Adrenal gland (tissue), 12 donors: ENCODE results near the gene ACBD6. TPM values are rescaled to one million over a fixed set of nuclear protein-coding genes. Genes with fewer than 3 reads are reported as not detected.

Experiments
- DNase-seq, 7 donors: peaks; one replicate each; pipeline ENCODE4 v3.0.0-alpha.2; 2019 to 2020
- H3K27ac ChIP-seq, 5 donors: fragments of 200-600 bp; sonication (generic) in 4 of 5; 1 replicate in 3 of 5; 2 replicates in 2 of 5; pipeline versions ENCODE4 v1.5.1 to v1.8.0; 2016 to 2020; ENCODE audit warnings: mild to moderate bottlenecking in 1 of 5
- H3K27me3 ChIP-seq: fragments of 200-600 bp; 2 replicates; pipeline ENCODE4 v1.8.0; 2021
- H3K36me3 ChIP-seq, 2 donors: fragments of 200-600 bp; replicated peaks in 1 of 2; 1 replicate in 1 of 2; 2 replicates in 1 of 2; pipeline versions ENCODE4 v1.5.1 to v1.8.0; 2018 to 2022
- H3K4me1 ChIP-seq, 2 donors: fragments of 200-600 bp; replicated peaks in 1 of 2; 1 replicate in 1 of 2; 2 replicates in 1 of 2; pipeline versions ENCODE4 v1.5.1 to v1.8.0; 2018 to 2021
- H3K4me3 ChIP-seq, 4 donors: fragments of 200-600 bp; sonication (generic) in 3 of 4; one replicate each; pipeline ENCODE4 v1.5.1; 2016 to 2018
- H3K9me3 ChIP-seq, 3 donors: fragments of 200-600 bp; sonication (generic) in 1 of 3; replicated peaks in 1 of 3; 1 replicate in 2 of 3; 2 replicates in 1 of 3; pipeline versions ENCODE4 v1.5.1 to v1.8.0; 2016 to 2021
- POLR2A ChIP-seq, 2 donors: fragments of 450-650 bp; IDR thresholded peaks; one replicate each; pipeline ENCODE4 v1.6.1; 2017; ENCODE audit warnings: antibody characterized with exemption in 2 of 2, mild to moderate bottlenecking in 2 of 2, moderate library complexity in 1 of 2
- WGBS, 4 donors: extraction: QIAGEN DNeasy Blood & Tissue Kit in 2 of 4; methylation state at CpG; one replicate each; pipeline versions ENCODE4 v1.1.5 to v1.1.7; 2013 to 2017; 5-methylcytosine and 5-hydroxymethylcytosine counted together
- intact Hi-C, 2 donors: fragments of 100-400 bp; cut with DNase I; formaldehyde crosslinking; loops; one replicate each; pipeline versions ENCODE4 v1.14.1 to v1.15.0; 2022 to 2023
- microRNA-seq, 3 donors: library from miRNA; unstranded; fragments of <30 nt; microRNA quantifications; one replicate each; pipeline ENCODE4, GENCODE V29; 2017 to 2020
- polyA plus RNA-seq, 3 donors: library from polyadenylated mRNA; stranded (reverse); fragments of 200-250 nt in 2 of 3; fragments of 350-450 nt in 1 of 3; fragmentation: Illumina TruSeq in 1 of 3; extraction: RNeasy Lipid Tissue Mini Kit (QIAGEN cat#74804) in 1 of 3; gene quantifications; one replicate each; pipeline ENCODE4 v1.2.3, GENCODE V29; 2013 to 2014
- small RNA-seq, 2 donors: library from RNA; depleted of rRNA; stranded (forward); fragments of <200 nt; gene quantifications; one replicate each; pipeline ENCODE3, GENCODE V24; 2016
- total RNA-seq, 9 donors: library from RNA; depleted of rRNA in 4 of 9; stranded (reverse); fragments of >200 nt in 4 of 9; fragments of 120-200 nt in 1 of 9; fragmentation: NEBNext Ultra II Directional in 1 of 9; extraction: Animal tissue kit (Norgen Biotek cat#: 25700) in 1 of 9; gene quantifications; one replicate each; pipeline versions ENCODE4 v1.1.0 to v1.2.4, GENCODE V29; 2013 to 2023
- TF ChIP-seq, protein P1 (sequence below), 6 experiments: fragments of 450-650 bp in 4 of 6; fragments of 200-600 bp in 2 of 6; sonication (generic) in 1 of 6; IDR thresholded peaks; 1 replicate in 5 of 6; 2 replicates in 1 of 6; pipeline versions ENCODE4 v1.5.1 to v1.8.0; 2016 to 2021; ENCODE audit warnings: antibody characterized with exemption in 6 of 6, mild to moderate bottlenecking in 2 of 6, moderate library complexity in 1 of 6
- donor health status: healthy with polysubstance abuse.
- donor health status: Bipolar disorder and iron deficiency.
- donor health status: DM: yes; HTN: yes; CAD: no.
- donor health status: DM: no; HTN: no; CAD: no.
- donor health status: DM: no; HTN: no; CAD: no.
- donor health status: DM: yes; HTN: yes; CAD: no.

The ACBD6 gene
- total and polyA plus RNA-seq, 12 donors, result 28.7 to 75.1 (median 36.6) TPM

DNA sequence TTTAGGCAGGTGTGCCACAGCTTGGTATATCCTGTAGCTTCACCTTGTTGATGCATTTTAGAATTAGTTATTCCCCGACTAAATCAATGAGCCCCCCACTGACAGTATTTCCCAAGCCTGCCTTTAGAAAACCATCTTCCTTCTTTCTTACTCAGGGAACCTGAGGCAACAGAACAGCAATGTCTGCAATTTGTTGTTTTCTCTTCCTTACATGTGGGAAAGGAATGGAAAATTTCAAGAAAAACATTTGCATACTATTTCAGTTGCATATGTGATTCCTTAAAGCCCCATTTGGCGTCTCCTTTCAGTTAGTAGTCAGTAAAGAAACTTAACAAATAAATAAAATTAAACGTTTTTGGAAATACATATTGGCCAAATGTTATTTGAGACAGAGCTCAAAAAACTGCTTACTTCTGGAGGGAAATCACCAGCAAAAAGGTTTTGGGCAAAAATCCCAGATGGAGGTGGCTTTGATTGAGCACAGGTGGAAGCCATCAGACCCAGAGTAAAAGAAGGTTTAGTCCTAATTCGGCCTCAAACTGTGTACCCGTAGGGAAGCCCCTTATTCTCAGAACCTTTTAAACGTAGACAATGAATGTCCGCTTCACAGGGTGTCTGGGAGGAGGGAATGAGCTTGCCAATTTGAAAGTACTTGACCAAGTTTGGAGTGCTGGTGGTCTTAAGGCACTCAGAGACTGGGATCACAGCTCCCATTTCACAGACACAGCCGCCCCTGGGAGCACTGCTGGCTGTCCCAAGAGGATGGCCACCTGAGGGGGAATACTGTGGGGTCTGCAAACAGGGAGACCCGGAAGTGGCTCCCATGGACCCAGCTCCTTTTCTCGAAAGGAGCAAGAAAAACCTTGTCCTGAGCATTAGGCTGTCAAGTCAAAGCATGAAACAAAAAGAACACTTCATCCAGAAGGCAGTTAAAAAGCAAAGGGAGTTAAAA lies 263.0 kb downstream of the ACBD6 start:
- Histone ChIP-seq H3K27ac (no peak overlapping the region), H3K4me3 (no peak overlapping the region), H3K4me1 (peaks cover 0 to 15% of the 10 kb centered on the region in 2 donors), H3K27me3 (peaks cover 80% of the 10 kb centered on the region), H3K9me3 (no peaks in the 10 kb centered on the region), H3K36me3 (no peaks in the 10 kb centered on the region)
- TF ChIP-seq, protein P1, sequence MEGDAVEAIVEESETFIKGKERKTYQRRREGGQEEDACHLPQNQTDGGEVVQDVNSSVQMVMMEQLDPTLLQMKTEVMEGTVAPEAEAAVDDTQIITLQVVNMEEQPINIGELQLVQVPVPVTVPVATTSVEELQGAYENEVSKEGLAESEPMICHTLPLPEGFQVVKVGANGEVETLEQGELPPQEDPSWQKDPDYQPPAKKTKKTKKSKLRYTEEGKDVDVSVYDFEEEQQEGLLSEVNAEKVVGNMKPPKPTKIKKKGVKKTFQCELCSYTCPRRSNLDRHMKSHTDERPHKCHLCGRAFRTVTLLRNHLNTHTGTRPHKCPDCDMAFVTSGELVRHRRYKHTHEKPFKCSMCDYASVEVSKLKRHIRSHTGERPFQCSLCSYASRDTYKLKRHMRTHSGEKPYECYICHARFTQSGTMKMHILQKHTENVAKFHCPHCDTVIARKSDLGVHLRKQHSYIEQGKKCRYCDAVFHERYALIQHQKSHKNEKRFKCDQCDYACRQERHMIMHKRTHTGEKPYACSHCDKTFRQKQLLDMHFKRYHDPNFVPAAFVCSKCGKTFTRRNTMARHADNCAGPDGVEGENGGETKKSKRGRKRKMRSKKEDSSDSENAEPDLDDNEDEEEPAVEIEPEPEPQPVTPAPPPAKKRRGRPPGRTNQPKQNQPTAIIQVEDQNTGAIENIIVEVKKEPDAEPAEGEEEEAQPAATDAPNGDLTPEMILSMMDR (IDR thresholded peaks at IDR 0.05), result no peak
- no peak for TF ChIP-seq POLR2A (IDR thresholded peaks at IDR 0.05)
- 16 to 21% (median 19%) methylated on average over 9 to 10 of the region's 10 CpGs for WGBS, 4 donors
- intact Hi-C loops, result no loop called here
- no peak for DNase-seq

DNA sequence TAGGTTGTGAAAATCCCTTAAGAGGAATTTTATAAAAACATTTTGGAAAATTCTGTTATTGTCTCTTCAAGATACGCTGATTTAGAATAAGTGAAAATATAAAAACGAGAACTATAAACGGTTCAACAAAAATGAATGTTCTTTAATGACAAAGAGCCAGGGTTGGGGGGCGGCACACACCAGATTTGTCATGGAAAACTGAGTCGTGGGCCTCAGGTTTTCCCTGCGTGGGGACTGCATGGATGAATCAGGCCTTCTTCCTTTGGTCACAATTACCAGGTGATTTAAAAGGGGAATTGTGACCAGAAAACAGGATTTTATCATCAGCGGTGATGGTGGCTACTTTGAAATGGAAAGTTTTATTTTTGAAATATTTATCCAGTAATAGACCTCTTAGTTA lies 263.7 kb downstream of the ACBD6 start:
- intact Hi-C loops, result no loop called here
- Histone ChIP-seq H3K4me3 (no peak overlapping the region), H3K4me1 (peaks cover 0 to 17% of the 10 kb centered on the region in 2 donors), H3K27me3 (peaks cover 86% of the 10 kb centered on the region), H3K9me3 (no peaks in the 10 kb centered on the region), H3K36me3 (no peaks in the 10 kb centered on the region), H3K27ac (no peak overlapping the region)
- WGBS, 4 donors, result 22 to 36% (median 34%) methylated on average over 7 of the region's 7 CpGs
- DNase-seq, result no peak
- TF ChIP-seq, protein P1 (IDR thresholded peaks at IDR 0.05), result no peak
- TF ChIP-seq POLR2A (IDR thresholded peaks at IDR 0.05), result no peak

Small RNA genes within 50 kb of the gene (microRNA-seq; reads per million reads assigned to microRNA genes)
- gene MIR3121, result 0 to 0.45 (median 0.28) reads per million in 3 donors

Small RNA genes within 50 kb of the gene (small RNA-seq; reads per million reads assigned to genes)
- gene MIR3121 (0 to 0.12 reads per million in 2 donors), gene RF00019 (0 reads per million in 2 donors)

Other genes with a start within 250 kb of the ACBD6 start
- under 1 TPM in 1 of 9 donors, not detected in 8; 0.14 TPM for gene OVAAL, start 56.4 kb upstream of the ACBD6 start, total RNA-seq
- gene OVAAL, start 56.4 kb upstream of the ACBD6 start, polyA plus RNA-seq, result not detected
- gene XPR1, start 129.4 kb upstream of the ACBD6 start, total RNA-seq, result 10 to 100 TPM; 16.1 to 53.0 (median 26.2) TPM
- 10 to 100 TPM in 1 of 3 donors, 1 to 10 TPM in 2; 4.8 to 24.1 (median 5.6) TPM for gene XPR1, start 129.4 kb upstream of the ACBD6 start, polyA plus RNA-seq